HEK293 (cell line): ENCODE results near the gene MED13L.

ENCODE experiments used
- CTCF ChIA-PET: fragments of 350-600 bp; formaldehyde crosslinking; extraction: SDS; loops from one replicate; lab custom pipeline; 2021; ENCODE audit warnings: antibody characterized with exemption; lab: Yijun Ruan, JAX
- POLR2A ChIA-PET: fragments of 300-600 bp; formaldehyde crosslinking; extraction: SDS; loops from one replicate; lab custom pipeline; 2020; ENCODE audit warnings: antibody characterized with exemption, inconsistent platforms; lab: Yijun Ruan, JAX
- H3K27ac ChIP-seq: fragments of 200-500 bp; sonication (Bioruptor generic); 2 replicates; pipeline ENCODE4 v1.5.1; 2014; ENCODE audit warnings: low read depth, low read length, control low read depth, inconsistent platforms; ENCODE audit errors: extremely low read depth
- H3K36me3 ChIP-seq, 2 experiments: fragments of 200-500 bp in 1 of 2; sonication (Bioruptor generic) in 1 of 2; 1 replicate in 1 of 2; 2 replicates in 1 of 2; pipeline ENCODE4 v1.5.1; 2014 to 2017; ENCODE audit warnings: inconsistent platforms in 2 of 2, low read length in 2 of 2; ENCODE audit not compliant: control insufficient read depth in 2 of 2, insufficient read depth in 1 of 2
- H3K4me1 ChIP-seq: fragments of 200-500 bp; sonication (Bioruptor generic); 2 replicates; pipeline ENCODE4 v1.5.1; 2014; ENCODE audit warnings: mild to moderate bottlenecking, low read length, inconsistent platforms; ENCODE audit not compliant: control insufficient read depth, insufficient read depth
- H3K4me3 ChIP-seq: 2 replicates; pipeline ENCODE4 v1.5.1; 2011; ENCODE audit warnings: low read depth, mild to moderate bottlenecking, control low read depth, low read length, moderate library complexity
- H3K9me3 ChIP-seq: fragments of 200-500 bp; sonication (Bioruptor generic); 2 replicates; pipeline ENCODE4 v1.5.1; 2014; ENCODE audit warnings: low read depth, low read length, inconsistent platforms; ENCODE audit not compliant: control insufficient read depth, insufficient read depth
- BCL11B ChIP-seq: fragments of 450-650 bp; formaldehyde crosslinking; IDR thresholded peaks from 2 replicates; pipeline ENCODE4 v1.5.1; 2016; ENCODE audit warnings: low read depth, missing biosample characterization, missing genetic modification characterization
- GFI1B ChIP-seq: fragments of 450-650 bp; formaldehyde crosslinking; IDR thresholded peaks from 2 replicates; pipeline ENCODE4 v1.5.1; 2016; ENCODE audit warnings: missing biosample characterization, missing genetic modification characterization
- GLI4 ChIP-seq: fragments of 450-650 bp; formaldehyde crosslinking; IDR thresholded peaks from 2 replicates; pipeline ENCODE4 v1.5.1; 2016; ENCODE audit warnings: missing biosample characterization, missing genetic modification characterization
- HIC1 ChIP-seq: fragments of 450-650 bp; formaldehyde crosslinking; IDR thresholded peaks from 2 replicates; pipeline ENCODE4 v1.5.1; 2016; ENCODE audit warnings: missing biosample characterization, missing genetic modification characterization
- KLF7 ChIP-seq: fragments of 450-650 bp; formaldehyde crosslinking; IDR thresholded peaks from 2 replicates; pipeline ENCODE4 v1.5.1; 2016; ENCODE audit warnings: missing biosample characterization, missing genetic modification characterization, borderline replicate concordance
- PBX3 ChIP-seq: sonication (generic); formaldehyde crosslinking; IDR thresholded peaks from 2 replicates; pipeline ENCODE4 v1.8.1; 2022; ENCODE audit warnings: mild to moderate bottlenecking, moderate library complexity, missing genetic modification reagents
- ZNF112 ChIP-seq: fragments of 450-650 bp; formaldehyde crosslinking; IDR thresholded peaks from 2 replicates; pipeline ENCODE4 v1.5.0; 2017; ENCODE audit warnings: missing biosample characterization, missing genetic modification characterization
- ZNF121 ChIP-seq: fragments of 450-650 bp; formaldehyde crosslinking; IDR thresholded peaks from 2 replicates; pipeline ENCODE4 v1.5.1; 2016; ENCODE audit warnings: missing biosample characterization, missing genetic modification characterization
- ZNF146 ChIP-seq: fragments of 450-650 bp; formaldehyde crosslinking; IDR thresholded peaks from 2 replicates; pipeline ENCODE4 v1.5.1; 2016; ENCODE audit warnings: missing biosample characterization, missing genetic modification characterization
- ZNF16 ChIP-seq: fragments of 450-650 bp; formaldehyde crosslinking; IDR thresholded peaks from 2 replicates; pipeline ENCODE4 v1.5.1; 2016; ENCODE audit warnings: low read depth, missing biosample characterization, missing genetic modification characterization
- ZNF184 ChIP-seq: fragments of 450-650 bp; IDR thresholded peaks from 2 replicates; pipeline ENCODE4 v1.5.1; 2018; ENCODE audit warnings: missing biosample characterization, mild to moderate bottlenecking, missing genetic modification characterization
- ZNF19 ChIP-seq: fragments of 450-650 bp; formaldehyde crosslinking; IDR thresholded peaks from 2 replicates; pipeline ENCODE4; 2016; ENCODE audit warnings: missing biosample characterization, missing genetic modification characterization, low read depth
- ZNF280D ChIP-seq: fragments of 450-650 bp; formaldehyde crosslinking; IDR thresholded peaks from 2 replicates; pipeline ENCODE4 v1.5.1; 2016; ENCODE audit warnings: missing biosample characterization, missing genetic modification characterization
- ZNF335 ChIP-seq: fragments of 450-650 bp; formaldehyde crosslinking; conservative IDR thresholded peaks from 2 replicates; pipeline ENCODE4 v1.5.1; 2016; ENCODE audit warnings: missing biosample characterization, missing genetic modification characterization
- ZNF350 ChIP-seq: fragments of 450-650 bp; formaldehyde crosslinking; IDR thresholded peaks from 2 replicates; pipeline ENCODE4 v1.5.0; 2017; ENCODE audit warnings: missing biosample characterization, mild to moderate bottlenecking, missing genetic modification characterization
- ZNF354C ChIP-seq: fragments of 450-650 bp; formaldehyde crosslinking; IDR thresholded peaks from 2 replicates; pipeline ENCODE4 v1.5.1; 2016; ENCODE audit warnings: missing biosample characterization, missing genetic modification characterization, low read depth, borderline replicate concordance
- ZNF423 ChIP-seq: fragments of 450-650 bp; formaldehyde crosslinking; IDR thresholded peaks from 2 replicates; pipeline ENCODE4 v1.5.1; 2016; ENCODE audit warnings: missing biosample characterization, missing genetic modification characterization
- ZNF510 ChIP-seq: fragments of 450-650 bp; formaldehyde crosslinking; IDR thresholded peaks from 2 replicates; pipeline ENCODE4 v1.5.1; 2018; ENCODE audit warnings: mild to moderate bottlenecking, missing genetic modification characterization, missing biosample characterization; ENCODE audit not compliant: insufficient replicate concordance
- ZNF600 ChIP-seq: fragments of 450-650 bp; formaldehyde crosslinking; IDR thresholded peaks from 2 replicates; pipeline ENCODE4 v1.5.1; 2016; ENCODE audit warnings: missing biosample characterization, missing genetic modification characterization
- ZNF629 ChIP-seq: fragments of 450-650 bp; formaldehyde crosslinking; IDR thresholded peaks from 2 replicates; pipeline ENCODE4 v1.5.1; 2017; ENCODE audit warnings: missing biosample characterization, missing genetic modification characterization
- ZNF670 ChIP-seq: fragments of 450-650 bp; formaldehyde crosslinking; IDR thresholded peaks from 2 replicates; pipeline ENCODE4 v1.5.1; 2016; ENCODE audit warnings: missing biosample characterization, missing genetic modification characterization, low read depth
- ZSCAN23 ChIP-seq: fragments of 450-650 bp; formaldehyde crosslinking; IDR thresholded peaks from 2 replicates; pipeline ENCODE4 v1.5.1; 2016; ENCODE audit warnings: missing biosample characterization, missing genetic modification characterization
- TF ChIP-seq, protein P1 (sequence below): fragments of 450-650 bp; formaldehyde crosslinking; IDR thresholded peaks from 2 replicates; pipeline ENCODE4 v1.5.1; 2017; ENCODE audit warnings: missing biosample characterization, missing genetic modification characterization

MED13L gene

DNA sequence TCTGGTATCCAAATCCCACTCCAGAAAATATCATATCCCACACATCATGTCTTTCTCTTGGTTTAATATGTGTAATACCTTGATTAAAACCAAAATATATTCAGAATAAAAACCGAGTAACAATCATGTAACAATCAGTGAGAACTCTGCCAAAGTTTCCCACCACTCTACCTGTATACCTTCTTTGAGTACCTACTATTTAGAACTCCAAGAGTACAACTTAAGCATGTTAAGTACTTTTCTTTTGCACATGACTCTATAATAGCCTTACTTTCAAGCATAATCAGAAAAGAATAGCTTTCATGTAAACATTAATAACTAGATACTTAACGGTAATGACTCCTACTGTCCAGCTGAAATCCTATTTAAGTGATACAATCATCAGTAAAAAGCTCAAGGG, 223.2 kb downstream of the MED13L start (continued):
- TF ChIP-seq ZNF423, result no peak
- TF ChIP-seq ZSCAN23 (tag by site-specific recombination), result no peak
- no peak for TF ChIP-seq ZNF600 (tag by site-specific recombination)
- TF ChIP-seq ZNF121 (tag by site-specific recombination), result no peak
- TF ChIP-seq, all 188 proteins: peak for 0

GRCh38 chr12:116053479-116054200, 223.9 kb downstream of the MED13L start:
- Histone ChIP-seq H3K4me1 (peaks cover 23% of the 10 kb centered on the region), H3K9me3 (no peaks in the 10 kb centered on the region), H3K4me3 (no peak overlapping the region), H3K27ac (no peak overlapping the region), H3K36me3 (no peaks in the 10 kb centered on the region)
- POLR2A ChIA-PET, result no interaction called here
- CTCF ChIA-PET, result interaction anchor here (0.7 kb wide), 1 partner anchor 119 kb away, joined by 3 read pairs; no protein-coding TSS in a partner anchor
- TF ChIP-seq ZNF146 (tag by site-specific recombination) (no peak), ZNF335 (tag by site-specific recombination) (no peak), ZNF19 (no peak), ZNF16 (tag by site-specific recombination) (no peak), HIC1 (no peak), ZNF350 (tag by site-specific recombination) (no peak), ZNF112 (tag by site-specific recombination) (no peak), GLI4 (tag by site-specific recombination) (no peak), ZNF354C (tag by site-specific recombination) (no peak), ZNF184 (no peak), ZNF280D (tag by site-specific recombination) (no peak), PBX3 (CRISPR knock-in tag) (no peak), ZNF510 (tag by site-specific recombination) (no peak), KLF7 (tag by site-specific recombination) (no peak), ZNF670 (tag by site-specific recombination) (no peak), BCL11B (tag by site-specific recombination) (no peak), ZNF629 (tag by site-specific recombination) (no peak), GFI1B (no peak)
- TF ChIP-seq, protein P1, sequence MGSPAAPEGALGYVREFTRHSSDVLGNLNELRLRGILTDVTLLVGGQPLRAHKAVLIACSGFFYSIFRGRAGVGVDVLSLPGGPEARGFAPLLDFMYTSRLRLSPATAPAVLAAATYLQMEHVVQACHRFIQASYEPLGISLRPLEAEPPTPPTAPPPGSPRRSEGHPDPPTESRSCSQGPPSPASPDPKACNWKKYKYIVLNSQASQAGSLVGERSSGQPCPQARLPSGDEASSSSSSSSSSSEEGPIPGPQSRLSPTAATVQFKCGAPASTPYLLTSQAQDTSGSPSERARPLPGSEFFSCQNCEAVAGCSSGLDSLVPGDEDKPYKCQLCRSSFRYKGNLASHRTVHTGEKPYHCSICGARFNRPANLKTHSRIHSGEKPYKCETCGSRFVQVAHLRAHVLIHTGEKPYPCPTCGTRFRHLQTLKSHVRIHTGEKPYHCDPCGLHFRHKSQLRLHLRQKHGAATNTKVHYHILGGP, result no peak
